Measurements from ENCODE around the gene UBR2. TPM values are rescaled to one million over a fixed set of nuclear protein-coding genes. Genes with fewer than 3 reads are reported as not detected.

Gene UBR2
- total RNA-seq, 1 experiment from 2014 or later, result 21.1 TPM

GRCh38 chr6:42618105-42618504 lies 54.3 kb downstream of the UBR2 start:
- DNase-seq, result no peak
- Histone ChIP-seq H3K4me1 (replicated peaks; ENCODE audit: insufficient read depth) (no peaks in the 10 kb centered on the region), H3K27ac (no peak overlapping the region), H3K4me2 (no peak overlapping the region), H3K9me3 (ENCODE audit: insufficient read depth, low read depth) (no peaks in the 10 kb centered on the region), H3K9me2 (ENCODE audit: insufficient read depth) (no peaks in the 10 kb centered on the region), H3K27me3 (ENCODE audit: insufficient read depth, low read depth) (no peaks in the 10 kb centered on the region), H3K36me3 (ENCODE audit: low read depth) (peaks cover 4% of the 10 kb centered on the region; the same call in 1 of the 2 replicates), H3K4me3 (no peak overlapping the region), H3F3A (ENCODE audit: insufficient read depth, low read depth) (no peaks in the 10 kb centered on the region; the same call in 1 of the 2 replicates), H4K20me1 (ENCODE audit: insufficient read depth) (0 out of 2 replicates have a peak, but pooled peaks cover 2% of the 10 kb centered on the region), H3K79me2 (ENCODE audit: low read depth) (no peaks in the 10 kb centered on the region), H2AFZ (no peak overlapping the region)
- ChIA-PET POLR2A (ENCODE audit: unreplicated experiment) (interaction anchor here (0.6 kb wide), 1 partner anchor 777 kb away, joined by 4 read pairs; no protein-coding TSS in a partner anchor), CTCF (no interaction called here)
- TF ChIP-seq EZH2 (IDR thresholded peaks at IDR 0.05; ENCODE audit: low read depth), result no peak
- no peak for TF ChIP-seq CTCF (conservative IDR thresholded peaks at IDR 0.05)
- no TSS peak for BruUV-seq (replicated peaks)
- intact Hi-C loops (cut with micrococcal nuclease; ENCODE audit: unreplicated experiment), result no loop called here

- Histone ChIP-seq H3K4me3 (no peak overlapping the region), H3K79me2 (ENCODE audit: low read depth) (no peaks in the 10 kb centered on the region), H4K20me1 (ENCODE audit: insufficient read depth) (0 out of 2 replicates have a peak, but pooled peaks cover 2% of the 10 kb centered on the region), H3K27me3 (ENCODE audit: insufficient read depth, low read depth) (no peaks in the 10 kb centered on the region), H3K4me2 (no peak overlapping the region), H3K9me3 (ENCODE audit: insufficient read depth, low read depth) (no peaks in the 10 kb centered on the region), H2AFZ (no peak overlapping the region), H3K9me2 (ENCODE audit: insufficient read depth) (no peaks in the 10 kb centered on the region), H3K36me3 (ENCODE audit: low read depth) (peaks cover 4% of the 10 kb centered on the region; the same call in 1 of the 2 replicates), H3K4me1 (replicated peaks; ENCODE audit: insufficient read depth) (no peaks in the 10 kb centered on the region), H3K27ac (no peak overlapping the region), H3F3A (ENCODE audit: insufficient read depth, low read depth) (no peaks in the 10 kb centered on the region; the same call in 1 of the 2 replicates)
- BruUV-seq (replicated peaks), result no TSS peak
- intact Hi-C loops (cut with micrococcal nuclease; ENCODE audit: unreplicated experiment), result no loop called here
- TF ChIP-seq EZH2 (IDR thresholded peaks at IDR 0.05; ENCODE audit: low read depth), result no peak
- no peak for TF ChIP-seq CTCF (conservative IDR thresholded peaks at IDR 0.05)
- ChIA-PET CTCF (no interaction called here), POLR2A (ENCODE audit: unreplicated experiment) (interaction anchor here (0.6 to 0.7 kb wide), 2 partner anchors 30 to 778 kb away, joined by 4 to 6 read pairs; no protein-coding TSS in a partner anchor)
- DNase-seq, result no peak
Measured at GRCh38 chr6:42618686-42619085, 54.9 kb downstream of the UBR2 start.

- Histone ChIP-seq H3K27me3 (ENCODE audit: insufficient read depth, low read depth) (no peaks in the 10 kb centered on the region), H3K9me3 (ENCODE audit: insufficient read depth, low read depth) (no peaks in the 10 kb centered on the region), H2AFZ (no peak overlapping the region), H3K36me3 (ENCODE audit: low read depth) (peaks cover 4% of the 10 kb centered on the region; the same call in 1 of the 2 replicates), H3K4me3 (no peak overlapping the region), H3K9me2 (ENCODE audit: insufficient read depth) (no peaks in the 10 kb centered on the region), H3K4me2 (no peak overlapping the region), H3K79me2 (ENCODE audit: low read depth) (no peaks in the 10 kb centered on the region), H3F3A (ENCODE audit: insufficient read depth, low read depth) (no peaks in the 10 kb centered on the region; the same call in 1 of the 2 replicates), H4K20me1 (ENCODE audit: insufficient read depth) (0 out of 2 replicates have a peak, but pooled peaks cover 2% of the 10 kb centered on the region), H3K4me1 (replicated peaks; ENCODE audit: insufficient read depth) (no peaks in the 10 kb centered on the region), H3K27ac (no peak overlapping the region)
- TF ChIP-seq EZH2 (IDR thresholded peaks at IDR 0.05; ENCODE audit: low read depth), result no peak
- no peak for TF ChIP-seq CTCF (conservative IDR thresholded peaks at IDR 0.05)
- ChIA-PET POLR2A (ENCODE audit: unreplicated experiment) (no interaction called here), CTCF (no interaction called here)
- intact Hi-C loops (cut with micrococcal nuclease; ENCODE audit: unreplicated experiment), result no loop called here
- no TSS peak for BruUV-seq (replicated peaks)
- no peak for DNase-seq
Measured at GRCh38 chr6:42619963-42620362, 56.1 kb downstream of the UBR2 start.

Measured in PC-9 (cell line).